Right lobe of liver (tissue), 4 donors: ENCODE results near the gene ELMO1.

Source experiments
- CTCF ChIP-seq, 4 donors: fragments of 200-600 bp in 3 of 4; fragments of 450-650 bp in 1 of 4; IDR thresholded peaks; one replicate each; pipeline versions ENCODE4 v1.5.1 to v1.8.0; 2016 to 2022; ENCODE audit warnings: antibody characterized with exemption in 4 of 4, mild to moderate bottlenecking in 2 of 4
- POLR2A ChIP-seq: fragments of 450-650 bp; IDR thresholded peaks from one replicate; pipeline ENCODE4 v1.6.1; 2017; ENCODE audit warnings: antibody characterized with exemption, mild to moderate bottlenecking
- donor health status: DM: no; HTN: no; CAD: no.
- donor health status: DM: no; HTN: no; CAD: no.
- donor health status: DM: no; HTN: yes; CAD: no.

GRCh38 chr7:37475646-37476045 lies 27.0 kb upstream of the ELMO1 start:
- TF ChIP-seq POLR2A (no peak), CTCF (IDR thresholded peaks at IDR 0.05) (no peak)
